G401.6 (cell line): ENCODE data around the gene HMCES.

Experiments
- FAIRE-seq: peaks from 2 replicates; lab custom pipeline; 2012; peaks lifted over from hg19 to GRCh38; lab: Jason Lieb, UNC

HMCES gene, protein sequence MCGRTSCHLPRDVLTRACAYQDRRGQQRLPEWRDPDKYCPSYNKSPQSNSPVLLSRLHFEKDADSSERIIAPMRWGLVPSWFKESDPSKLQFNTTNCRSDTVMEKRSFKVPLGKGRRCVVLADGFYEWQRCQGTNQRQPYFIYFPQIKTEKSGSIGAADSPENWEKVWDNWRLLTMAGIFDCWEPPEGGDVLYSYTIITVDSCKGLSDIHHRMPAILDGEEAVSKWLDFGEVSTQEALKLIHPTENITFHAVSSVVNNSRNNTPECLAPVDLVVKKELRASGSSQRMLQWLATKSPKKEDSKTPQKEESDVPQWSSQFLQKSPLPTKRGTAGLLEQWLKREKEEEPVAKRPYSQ

GRCh38 chr3:129278439-129278965 is at the start of gene HMCES:
Gene HMCES, plus strand, starts transcription at chr3:129278870. Its CDS starts 863 bp downstream, at chr3:129279733.
- FAIRE-seq, result no peak

GRCh38 chr3:129228891-129229585 is 49.6 kb upstream of the HMCES start:
- no peak for FAIRE-seq

- no peak for FAIRE-seq
These were observed 48.2 kb upstream of the HMCES start for GRCh38 chr3:129230311-129231019.

DNA sequence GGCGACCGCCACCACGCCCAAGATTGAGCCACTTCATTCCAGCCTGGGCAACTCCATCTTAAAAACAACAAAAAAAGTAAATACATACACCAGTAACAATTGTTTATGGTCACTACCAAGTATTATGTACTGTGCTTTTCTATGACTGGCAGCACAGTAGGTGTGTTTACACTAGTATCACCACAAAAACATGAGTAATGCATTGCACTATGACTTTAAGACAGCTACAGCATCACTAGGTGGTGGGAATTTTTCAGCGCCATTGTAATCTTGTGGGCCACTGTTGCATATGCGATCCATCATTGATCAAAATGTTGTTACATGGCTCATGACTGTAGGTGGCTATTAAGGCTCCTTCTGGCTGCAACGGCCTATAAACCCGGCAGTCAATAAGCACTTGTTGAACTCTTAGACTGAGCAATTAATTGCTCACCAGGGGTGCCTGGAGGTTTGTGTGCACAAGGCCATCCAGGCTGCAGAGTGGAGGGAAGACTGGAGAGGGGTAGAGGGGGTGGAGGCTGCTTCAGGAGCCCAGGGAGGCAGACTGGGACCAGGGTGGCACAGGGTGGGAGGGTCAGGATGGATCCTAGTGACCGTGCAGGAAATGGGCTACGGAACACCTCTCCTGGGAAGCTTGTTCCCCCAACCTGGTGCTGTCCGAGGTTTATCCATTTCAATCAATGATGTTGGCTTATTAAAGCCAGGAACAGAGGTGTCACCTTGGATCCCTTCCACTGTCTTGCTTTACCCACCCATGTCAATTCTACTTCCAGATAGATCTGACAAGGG is 47.1 kb upstream of the HMCES start:
- no peak for FAIRE-seq

- FAIRE-seq, result no peak
These were observed 45.1 kb upstream of the HMCES start for GRCh38 chr3:129233538-129233937.

DNA sequence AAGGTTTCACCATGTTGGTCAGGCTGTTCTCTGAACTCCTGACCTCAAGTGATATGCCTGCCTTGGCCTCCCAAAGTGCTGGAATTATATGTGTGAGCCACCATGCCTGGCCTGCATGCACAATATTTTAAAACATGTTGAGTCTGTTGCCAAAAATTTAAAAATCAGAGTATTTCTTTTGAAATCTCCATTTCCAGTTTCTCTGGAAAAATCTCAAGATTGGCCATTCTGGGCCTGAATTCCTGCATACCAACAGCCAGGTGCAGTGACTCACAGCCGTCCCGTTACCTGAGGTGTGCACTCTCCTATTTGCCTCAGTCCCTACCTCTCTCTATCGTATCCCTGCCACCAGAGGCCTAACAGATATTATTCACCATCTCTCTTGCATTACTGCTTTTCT is 44.2 kb upstream of the HMCES start:
- no peak for FAIRE-seq

GRCh38 chr3:129235344-129235917 is 43.2 kb upstream of the HMCES start:
- no peak for FAIRE-seq

DNA sequence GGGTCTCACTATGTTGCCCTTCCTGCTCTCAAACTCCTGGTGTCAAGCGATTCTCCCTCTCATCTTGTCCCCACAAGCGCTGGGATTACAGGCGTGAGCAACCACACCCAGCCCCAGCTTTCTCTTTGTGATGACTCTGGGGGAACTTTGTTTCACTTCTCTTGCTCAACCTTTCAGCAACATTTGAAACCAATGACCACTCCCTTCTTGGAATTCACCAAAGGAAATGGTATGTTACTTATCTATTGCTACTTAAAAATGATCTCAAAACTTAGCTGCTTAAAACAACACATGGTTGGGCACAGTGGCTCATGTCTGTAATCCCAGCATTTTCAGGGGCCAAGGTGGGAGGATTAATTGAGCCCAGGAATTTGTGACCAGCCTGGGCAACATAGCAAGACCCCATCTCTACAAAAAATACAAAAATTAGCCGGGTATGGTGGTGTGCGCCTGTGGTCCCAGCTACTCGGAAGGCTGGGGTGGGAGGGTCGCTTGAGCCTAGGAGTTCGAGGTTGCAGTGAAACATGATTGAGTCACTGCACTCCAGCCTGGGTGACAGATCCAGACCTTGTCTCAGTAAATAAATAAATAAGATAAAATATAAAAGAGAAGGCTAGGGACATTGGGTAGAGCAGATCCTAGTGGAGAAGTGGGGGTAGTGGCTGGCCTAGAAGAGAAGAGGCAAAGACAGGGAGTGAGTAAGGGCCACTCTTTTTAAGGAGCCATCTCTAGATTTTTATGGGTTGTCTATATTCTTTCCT is 39.5 kb upstream of the HMCES start:
- FAIRE-seq, result no peak

DNA sequence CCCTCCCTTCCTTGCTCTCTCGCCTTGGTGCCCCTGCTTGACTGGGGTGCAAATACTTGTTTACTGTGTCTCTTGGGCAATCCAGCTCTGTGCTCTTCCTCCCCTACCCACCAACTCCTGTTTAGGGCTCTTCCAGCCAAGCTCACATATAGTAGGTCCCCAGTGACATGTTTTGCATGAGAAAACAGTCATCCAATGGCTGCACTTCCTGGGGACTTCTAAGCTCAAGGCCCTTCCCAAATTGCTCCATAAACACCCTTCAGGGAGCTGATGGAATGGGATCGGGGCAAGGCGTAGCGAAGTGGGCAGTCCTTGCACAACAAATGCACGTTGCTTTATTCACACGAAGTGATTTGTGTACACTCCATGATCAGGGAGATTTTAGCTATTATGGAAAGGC is 38.7 kb upstream of the HMCES start:
- FAIRE-seq, result no peak

DNA sequence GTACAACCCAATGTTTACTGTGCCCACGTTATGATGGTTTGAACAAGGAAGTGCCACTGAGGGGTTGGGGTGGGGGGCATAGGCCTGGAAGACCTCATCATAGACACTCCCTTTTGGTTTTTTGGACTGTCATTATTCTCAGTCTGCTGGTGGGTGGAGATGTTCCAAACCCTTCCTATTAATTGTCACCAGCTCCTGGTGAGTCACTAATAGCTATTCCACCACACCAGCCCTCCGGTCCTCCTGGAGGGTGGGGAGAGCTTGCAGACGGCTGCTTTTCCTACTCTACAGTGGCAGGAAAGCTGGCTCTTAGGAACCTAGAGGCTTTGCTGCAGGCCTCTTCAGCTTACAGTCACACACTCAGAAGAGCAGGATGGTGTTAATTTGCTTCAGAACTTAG is 38.2 kb upstream of the HMCES start:
- FAIRE-seq, result no peak

DNA sequence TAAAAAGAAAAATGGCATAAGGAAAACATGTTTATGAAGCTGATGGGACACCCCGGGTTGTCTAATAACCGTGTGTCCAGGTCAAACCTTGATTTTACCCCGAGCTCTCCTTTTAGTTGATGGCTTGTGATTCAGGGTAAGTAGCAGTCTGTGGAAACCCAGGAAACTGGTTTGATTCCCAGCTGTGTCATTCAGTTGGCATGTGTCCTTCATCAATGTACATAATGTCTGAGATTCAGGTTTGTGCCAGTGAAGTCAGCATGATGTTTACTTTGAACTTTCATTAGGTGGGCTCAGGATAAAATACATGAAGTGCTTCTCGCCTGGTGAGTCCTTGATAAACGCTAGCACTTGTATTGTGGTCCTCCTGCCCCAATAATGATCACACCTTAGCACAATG is 33.5 kb upstream of the HMCES start:
- no peak for FAIRE-seq

- FAIRE-seq, result peak; percentile 75
These were observed 32.9 kb upstream of the HMCES start for GRCh38 chr3:129245641-129246306.

GRCh38 chr3:129246636-129247035 is 32.0 kb upstream of the HMCES start:
- no peak for FAIRE-seq

DNA sequence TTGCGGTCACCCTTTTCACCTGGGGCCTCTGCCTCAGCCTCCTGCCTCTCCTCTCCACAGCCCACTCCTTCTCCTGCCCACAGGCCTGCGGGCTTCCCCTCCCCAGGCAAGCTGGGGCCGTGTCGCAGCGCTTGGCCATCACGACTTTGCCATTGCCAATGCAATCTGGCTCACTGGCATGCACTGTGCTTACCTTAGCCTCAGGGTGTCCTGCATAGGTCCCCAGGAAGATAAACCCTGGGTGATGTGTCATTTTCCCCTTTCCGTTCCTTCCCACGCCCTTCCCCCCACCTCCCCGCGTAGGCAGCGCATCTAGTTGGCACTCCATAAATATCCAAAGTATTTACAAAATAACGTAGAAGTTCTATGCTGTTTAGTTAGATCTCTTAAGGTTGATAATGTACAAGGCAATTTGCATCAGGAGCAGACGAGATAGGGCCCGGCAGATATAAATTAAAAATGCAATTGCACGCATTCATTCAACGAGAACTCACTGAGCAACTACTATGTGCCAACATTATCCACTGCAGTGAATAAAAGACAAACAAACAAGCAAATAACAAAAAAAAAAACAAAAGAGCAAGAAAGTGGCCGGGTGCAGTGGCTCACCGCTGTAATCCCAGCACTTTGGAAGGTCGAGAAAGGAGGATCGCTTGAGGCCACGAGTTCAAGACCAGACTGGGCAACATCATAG is 30.2 kb upstream of the HMCES start:
- no peak for FAIRE-seq

DNA sequence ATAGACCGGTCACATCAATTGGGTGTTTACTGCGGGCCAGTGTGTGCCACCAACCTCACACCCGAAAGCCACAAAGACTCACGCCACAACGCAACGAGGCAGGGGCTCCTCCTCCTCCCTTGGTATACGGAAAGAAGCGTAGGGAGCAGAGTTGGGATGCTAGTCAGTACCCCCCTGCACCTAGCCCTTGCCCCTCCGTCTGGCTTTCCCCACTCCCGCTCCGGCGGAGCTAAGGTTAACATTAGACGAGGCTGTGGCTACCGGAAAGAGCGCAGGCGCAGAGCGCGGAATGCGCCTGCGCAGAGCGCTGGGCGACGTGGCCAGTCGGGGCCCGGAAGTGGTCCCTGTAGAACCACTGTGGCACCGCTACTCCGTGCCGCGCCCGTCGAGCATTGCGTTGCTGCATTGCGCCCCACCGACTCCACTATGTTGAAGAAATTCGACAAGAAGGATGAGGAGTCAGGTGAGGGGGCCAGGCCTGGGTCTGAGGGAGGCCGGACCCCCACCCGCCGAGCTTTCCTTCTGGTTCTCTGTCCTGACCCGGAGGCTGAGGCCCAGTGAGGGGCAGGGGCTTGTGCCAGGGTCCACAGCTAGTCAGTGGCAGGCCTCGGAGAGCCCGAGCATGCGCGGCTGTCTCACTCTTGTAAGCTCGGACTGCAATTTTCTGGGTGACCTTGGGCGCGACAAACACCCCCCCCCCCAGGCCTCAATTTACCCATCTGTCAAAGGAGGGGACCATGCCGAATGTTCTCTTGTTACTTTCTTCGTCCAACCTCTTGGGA is 29.2 kb upstream of the HMCES start, which contains the start of gene COPG1:
Gene COPG1 (plus strand): TSS at position 323 of the 782 bp plus-strand sequence. CDS start 104 bp downstream, at position 427.
- no peak for FAIRE-seq

- no peak for FAIRE-seq
These were observed 25.9 kb upstream of the HMCES start for GRCh38 chr3:129252748-129253147.

DNA sequence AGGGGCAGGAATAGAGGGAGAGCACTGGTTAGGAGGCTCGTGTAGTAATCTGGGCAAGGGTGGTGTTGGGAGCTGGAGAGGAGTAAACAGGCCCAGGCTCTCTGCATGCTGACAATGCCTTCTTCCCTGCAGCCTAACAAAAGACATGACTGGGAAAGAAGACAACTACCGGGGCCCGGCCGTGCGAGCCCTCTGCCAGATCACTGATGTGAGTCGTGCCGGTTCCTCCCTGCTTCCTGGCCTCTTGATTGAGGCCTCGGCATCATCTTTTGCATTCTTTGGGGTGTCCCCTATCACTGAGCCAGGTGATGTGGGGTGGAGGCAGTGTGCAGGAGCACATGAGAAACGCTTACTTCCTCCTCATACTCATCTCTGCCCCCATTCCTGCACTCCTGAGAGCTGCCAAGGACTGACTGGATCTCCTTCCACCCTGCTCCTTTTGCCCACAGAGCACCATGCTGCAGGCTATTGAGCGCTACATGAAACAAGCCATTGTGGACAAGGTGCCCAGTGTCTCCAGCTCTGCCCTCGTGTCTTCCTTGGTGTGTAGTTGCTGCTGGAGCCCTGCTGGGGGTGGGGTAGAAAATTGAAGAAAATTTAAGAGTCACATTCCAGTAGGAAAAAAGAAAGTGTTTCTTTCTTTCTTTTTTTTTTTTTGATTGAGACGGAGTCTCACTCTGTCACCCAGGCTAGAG is 24.0 kb upstream of the HMCES start:
- no peak for FAIRE-seq

- FAIRE-seq, result no peak
These were observed 22.4 kb upstream of the HMCES start for GRCh38 chr3:129256270-129256669.
